H54 (cell line): ENCODE results near the gene CENPX.
A peak's percentile ranks its signal among the peaks of the same experiment; 100 is the strongest.
"Not testable (repeated sequence)": the region's sequence is repeated elsewhere in the genome, so short reads cannot be mapped to it uniquely, and the experiment has no call there.

Experiments used
- DNase-seq: peaks from one replicate; pipeline ENCODE4 v3.0.0; 2011; ENCODE audit warnings: low spot score, mixed read lengths; ENCODE audit not compliant: insufficient read length
- FAIRE-seq: peaks from 3 replicates; lab custom pipeline; 2011; peaks lifted over from hg19 to GRCh38; lab: Jason Lieb, UNC
- POLR2A ChIP-seq: IDR thresholded peaks from 2 replicates; pipeline ENCODE4 v1.6.1; 2011; ENCODE audit warnings: low read depth, mild to moderate bottlenecking, low read length

CENPX gene

DNA sequence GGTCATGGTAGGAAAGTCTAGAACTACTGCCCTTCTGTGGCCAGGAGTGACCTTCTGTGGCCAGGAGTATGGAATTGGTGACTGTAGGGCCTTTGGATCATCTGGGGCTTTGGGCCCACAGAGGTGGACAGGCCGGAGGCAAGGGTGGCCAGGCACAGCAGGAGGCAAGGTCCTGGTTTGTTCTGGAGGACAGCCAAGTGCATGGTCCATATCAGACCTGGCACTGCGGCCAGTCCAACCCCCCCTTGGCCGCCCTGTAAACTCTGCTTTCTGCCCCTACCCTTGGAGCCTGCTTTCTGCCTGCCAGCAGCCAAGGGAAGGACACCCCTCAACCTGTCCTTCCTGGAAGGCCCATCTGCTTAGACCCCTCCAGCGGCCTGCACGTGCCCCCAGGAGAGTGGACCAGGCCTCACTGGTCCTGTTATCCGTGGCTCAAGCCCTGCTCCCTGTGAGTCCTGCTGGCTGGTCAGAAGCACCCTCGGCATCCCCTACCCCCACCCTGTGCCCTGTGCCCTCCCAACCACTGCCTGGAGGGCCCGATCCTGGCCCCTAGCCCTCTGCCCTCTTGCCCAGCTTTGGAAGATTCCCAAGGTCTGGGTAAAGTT is 17.1 kb upstream of the CENPX start:
- no peak for TF ChIP-seq POLR2A
- DNase-seq (no peak), FAIRE-seq (no peak)

DNA sequence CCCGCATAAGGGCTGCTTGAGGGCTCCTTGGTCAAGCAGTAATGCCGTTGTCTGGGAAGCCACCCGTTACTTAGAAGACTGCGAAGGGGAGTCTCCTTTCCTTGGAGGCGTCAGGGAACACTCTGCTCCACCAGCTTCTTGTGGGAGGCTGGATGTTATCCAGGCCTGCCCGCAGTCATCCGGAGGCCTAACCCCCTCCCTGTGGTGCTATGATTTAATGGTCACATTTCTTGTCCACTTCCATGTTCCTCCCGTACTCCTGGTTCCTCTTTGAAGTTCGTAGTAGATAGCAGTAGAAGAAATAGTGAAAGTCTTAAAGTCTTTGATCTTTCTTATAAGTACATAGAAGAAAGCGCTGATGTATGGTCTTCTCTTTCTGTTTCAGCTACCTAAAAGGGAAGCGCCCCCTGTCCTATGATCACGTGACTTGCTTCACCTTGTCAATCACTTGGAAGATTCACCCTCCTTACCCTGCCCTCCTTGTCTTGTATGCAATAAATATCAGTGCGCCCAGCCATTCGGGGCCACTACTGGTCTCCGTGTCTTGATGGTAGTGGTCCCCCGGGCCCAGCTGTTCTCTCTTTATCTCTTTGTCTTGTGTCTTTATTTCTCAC is 16.2 kb upstream of the CENPX start:
- FAIRE-seq, DNase-seq: not testable (repeated sequence)

GRCh38 chr17:82037889-82038195 is 15.2 kb upstream of the CENPX start:
- no peak for TF ChIP-seq POLR2A
- no peak for FAIRE-seq
- DNase-seq: no peak

GRCh38 chr17:82037092-82037888 is 14.6 kb upstream of the CENPX start, which contains the start of gene DCXR:
Gene DCXR, minus strand, starts transcription at chr17:82037697. Its CDS starts 15 bp downstream, at chr17:82037682.
- TF ChIP-seq POLR2A: peak; percentile 94
- DNase-seq: peak; percentile 99
- no peak for FAIRE-seq

- DNase-seq (no peak), FAIRE-seq (no peak)
- no peak for TF ChIP-seq POLR2A
Observed at GRCh38 chr17:82036634-82037091, 14.0 kb upstream of the CENPX start.

GRCh38 chr17:82035956-82036633 is 13.4 kb upstream of the CENPX start:
- no peak for TF ChIP-seq POLR2A
- no peak for FAIRE-seq
- no peak for DNase-seq

- DNase-seq: no peak
- no peak for FAIRE-seq
- TF ChIP-seq POLR2A: no peak
Observed at GRCh38 chr17:82035488-82035887, 12.8 kb upstream of the CENPX start.

- no peak for TF ChIP-seq POLR2A
- no peak for FAIRE-seq
- DNase-seq: no peak
Observed at GRCh38 chr17:82034371-82035011, 11.8 kb upstream of the CENPX start.

GRCh38 chr17:82033359-82034085 is 10.8 kb upstream of the CENPX start:
- no peak for TF ChIP-seq POLR2A
- FAIRE-seq (no peak), DNase-seq (no peak)

GRCh38 chr17:82031885-82032627 is 9.4 kb upstream of the CENPX start:
- DNase-seq (no peak), FAIRE-seq (no peak)
- no peak for TF ChIP-seq POLR2A

GRCh38 chr17:82031303-82031884 is 8.7 kb upstream of the CENPX start, which contains the start of gene RAC3:
Gene RAC3, plus strand, starts transcription at chr17:82031678. Its CDS starts 84 bp downstream, at chr17:82031762.
- no peak for TF ChIP-seq POLR2A
- DNase-seq: peak; percentile 65
- no peak for FAIRE-seq
